GM23338 (cell line): Measurements from ENCODE around the gene TTC28. TPM values are rescaled to one million over a fixed set of nuclear protein-coding genes. Genes with fewer than 3 reads are reported as not detected.

Experiments
- ATAC-seq: fragments of 200-7000 bp; cut with Tn5 transposase; 3 replicates; pipeline ENCODE4 v1.9.1; 2020
- DNase-seq: peaks from one replicate; pipeline ENCODE4 v3.0.0-alpha.2; 2015; ENCODE audit warnings: low spot score
- H2AFZ ChIP-seq: fragments of 200-600 bp; sonication (generic); 2 replicates; pipeline ENCODE4 v1.8.0; 2016; ENCODE audit warnings: antibody characterized with exemption, mild to moderate bottlenecking, moderate library complexity
- H3F3A ChIP-seq: fragments of 200-600 bp; sonication (generic); replicated peaks from 2 replicates; pipeline ENCODE4 v1.8.0; 2017; ENCODE audit warnings: antibody characterized with exemption, mixed run types, low read depth
- H3K27ac ChIP-seq: fragments of 200-600 bp; sonication (generic); 2 replicates; pipeline ENCODE4 v1.6.1; 2016; ENCODE audit warnings: low read depth
- H3K27me3 ChIP-seq: fragments of 200-600 bp; sonication (generic); 2 replicates; pipeline ENCODE4 v1.8.0; 2016; ENCODE audit warnings: mild to moderate bottlenecking, mixed run types, moderate library complexity; ENCODE audit not compliant: insufficient read depth
- H3K36me3 ChIP-seq: fragments of 200-600 bp; sonication (generic); 2 replicates; pipeline ENCODE4 v1.8.0; 2016; ENCODE audit warnings: mild to moderate bottlenecking; ENCODE audit not compliant: insufficient read depth
- H3K4me1 ChIP-seq: fragments of 200-600 bp; sonication (generic); 2 replicates; pipeline ENCODE4 v1.8.0; 2016; ENCODE audit warnings: mild to moderate bottlenecking, moderate library complexity; ENCODE audit not compliant: insufficient read depth
- H3K4me2 ChIP-seq: fragments of 200-600 bp; sonication (generic); 2 replicates; pipeline ENCODE4 v1.7.1; 2017; ENCODE audit warnings: mixed run types
- H3K4me3 ChIP-seq: fragments of 200-600 bp; sonication (generic); 2 replicates; pipeline ENCODE4 v1.6.1; 2016; ENCODE audit warnings: mixed run types
- H3K79me2 ChIP-seq: fragments of 200-600 bp; sonication (generic); replicated peaks from 2 replicates; pipeline ENCODE4 v1.8.0; 2017; ENCODE audit warnings: mild to moderate bottlenecking; ENCODE audit not compliant: insufficient read depth
- H3K9me2 ChIP-seq: fragments of 200-600 bp; sonication (generic); 2 replicates; pipeline ENCODE4 v1.8.0; 2017; ENCODE audit not compliant: insufficient read depth
- H4K20me1 ChIP-seq: fragments of 200-600 bp; sonication (generic); replicated peaks from 2 replicates; pipeline ENCODE4 v1.8.0; 2017; ENCODE audit warnings: mild to moderate bottlenecking; ENCODE audit not compliant: insufficient read depth
- H3K27ac Mint-ChIP-seq: 2 replicates; pipeline ENCODE4 v1.8.0; 2020; ENCODE audit warnings: inconsistent platforms, mild to moderate bottlenecking, moderate library complexity, mixed read lengths
- H3K27me3 Mint-ChIP-seq: 3 replicates; pipeline ENCODE4 v1.8.0; 2022; ENCODE audit warnings: low read depth, mild to moderate bottlenecking, moderate library complexity, mixed read lengths, inconsistent platforms; ENCODE audit not compliant: insufficient read depth, poor library complexity
- H3K36me3 Mint-ChIP-seq: 3 replicates; pipeline ENCODE4 v1.8.0; 2021; ENCODE audit warnings: low read depth, mild to moderate bottlenecking, inconsistent platforms, moderate library complexity, mixed read lengths
- H3K4me1 Mint-ChIP-seq: 3 replicates; pipeline ENCODE4 v1.8.0; 2020; ENCODE audit warnings: mild to moderate bottlenecking, inconsistent platforms, mixed read lengths
- H3K4me3 Mint-ChIP-seq: 3 replicates; pipeline ENCODE4 v1.8.0; 2021; ENCODE audit warnings: moderate library complexity, mild to moderate bottlenecking, inconsistent platforms, mixed read lengths
- H3K9me3 Mint-ChIP-seq: 3 replicates; pipeline ENCODE4 v1.8.0; 2020; ENCODE audit warnings: moderate library complexity, mild to moderate bottlenecking, inconsistent platforms, mixed read lengths
- CREB1 ChIP-seq: fragments of 250-450 bp; sonication (Bioruptor Pico); IDR thresholded peaks from 2 replicates; pipeline ENCODE4 v1.5.0; 2020; ENCODE audit warnings: low read depth, mild to moderate bottlenecking, moderate library complexity
- ETS1 ChIP-seq: IDR thresholded peaks from 2 replicates; pipeline ENCODE4 v1.6.1; 2016; ENCODE audit warnings: antibody characterized with exemption
- EZH2 ChIP-seq: fragments of 200-600 bp; sonication (generic); IDR thresholded peaks from one replicate; pipeline ENCODE4 v1.8.0; 2017; ENCODE audit warnings: antibody characterized with exemption, mild to moderate bottlenecking, low read depth; ENCODE audit not compliant: unreplicated experiment
- EZH2phosphoT487 ChIP-seq: fragments of 200-600 bp; sonication (generic); IDR thresholded peaks from one replicate; pipeline ENCODE4 v1.8.1; 2018; ENCODE audit warnings: antibody characterized with exemption; ENCODE audit not compliant: unreplicated experiment
- JUNB ChIP-seq: IDR thresholded peaks from one replicate; pipeline ENCODE4 v1.6.1; 2016; ENCODE audit warnings: antibody characterized with exemption; ENCODE audit not compliant: unreplicated experiment
- NANOG ChIP-seq: IDR thresholded peaks from 2 replicates; pipeline ENCODE4 v1.6.1; 2016; ENCODE audit warnings: antibody characterized with exemption, borderline replicate concordance
- POLR2AphosphoS5 ChIP-seq: IDR thresholded peaks from 2 replicates; pipeline ENCODE4 v1.6.1; 2016; ENCODE audit warnings: antibody characterized with exemption, low read depth
- REST ChIP-seq: IDR thresholded peaks from one replicate; pipeline ENCODE4 v1.6.1; 2018; ENCODE audit warnings: antibody characterized with exemption; ENCODE audit not compliant: unreplicated experiment
- STAT1 ChIP-seq: IDR thresholded peaks from one replicate; pipeline ENCODE4 v1.6.1; 2016; ENCODE audit warnings: antibody characterized with exemption; ENCODE audit not compliant: unreplicated experiment
- ZNF114 ChIP-seq: fragments of 250-450 bp; sonication (Bioruptor Pico); IDR thresholded peaks from 2 replicates; pipeline ENCODE4 v1.5.0; 2020; ENCODE audit warnings: mild to moderate bottlenecking, moderate library complexity
- ZNF331 ChIP-seq: fragments of 250-450 bp; sonication (Bioruptor Pico); IDR thresholded peaks from 2 replicates; pipeline ENCODE4 v1.5.0; 2020; ENCODE audit warnings: low read depth, mild to moderate bottlenecking, moderate library complexity
- polyA plus RNA-seq: library from polyadenylated mRNA; unstranded; fragments of >200 nt; fragmentation: Nextera tagmentation; extraction: Ambion mirVana; gene quantifications from 2 replicates; pipeline ENCODE4 v1.2.1, GENCODE V29; 2016
- total RNA-seq: library from RNA; depleted of rRNA; stranded (reverse); fragments of >200 nt; shearing (Covaris generic); gene quantifications from 2 replicates; pipeline ENCODE4 v1.2.3, GENCODE V29; 2014
- TF ChIP-seq, protein P1 (sequence below): fragments of 250-450 bp; sonication (Bioruptor Pico); IDR thresholded peaks from 2 replicates; pipeline ENCODE4 v1.5.0; 2020; ENCODE audit warnings: mild to moderate bottlenecking, moderate library complexity
- TF ChIP-seq, protein P2 (sequence below), 2 experiments: fragments of 200-600 bp in 1 of 2; sonication (generic) in 1 of 2; conservative IDR thresholded peaks; 2 replicates each; pipeline versions ENCODE4 v1.5.1 to v1.6.1; 2016 to 2017; ENCODE audit warnings: antibody characterized with exemption in 2 of 2, low read depth in 2 of 2, mild to moderate bottlenecking in 2 of 2, moderate library complexity in 1 of 2

Gene TTC28
- total and polyA plus RNA-seq, 2 experiments from 2014 or later, result 4.5 to 16.1 TPM

GRCh38 chr22:28128827-28129226 is 550.8 kb downstream of the TTC28 start:
- Histone ChIP-seq H3K4me1 (peaks cover 20% of the 10 kb centered on the region), H3K27me3 (no peaks in the 10 kb centered on the region), H3K27ac (no peak overlapping the region; the same call in 1 of the 2 replicates), H4K20me1 (no peaks in the 10 kb centered on the region), H3F3A (no peaks in the 10 kb centered on the region), H3K36me3 (no peaks in the 10 kb centered on the region), H3K4me3 (no peak overlapping the region), H3K79me2 (no peaks in the 10 kb centered on the region), H2AFZ (no peak overlapping the region), H3K4me2 (peak overlapping the region; percentile 10; the same call in 1 of the 2 replicates), H3K9me2 (no peaks in the 10 kb centered on the region)
- DNase-seq (no peak), ATAC-seq (no peak; the same call in 2 of the 3 replicates)
- Mint-ChIP-seq H3K9me3 (peaks cover 13% of the 10 kb centered on the region), H3K27ac (peak overlapping the region; percentile 60; the same call in 1 of the 2 replicates), H3K36me3 (peaks cover 17% of the 10 kb centered on the region), H3K27me3 (no peaks in the 10 kb centered on the region), H3K4me1 (peaks cover 26% of the 10 kb centered on the region), H3K4me3 (no peak overlapping the region)
- TF ChIP-seq POLR2AphosphoS5, result no peak
- no peak for TF ChIP-seq ZNF331 (CRISPR knock-in tag)
- TF ChIP-seq JUNB, result no peak
- TF ChIP-seq ZNF114, result no peak
- TF ChIP-seq ETS1, result no peak
- no peak for TF ChIP-seq STAT1
- TF ChIP-seq, protein P1, sequence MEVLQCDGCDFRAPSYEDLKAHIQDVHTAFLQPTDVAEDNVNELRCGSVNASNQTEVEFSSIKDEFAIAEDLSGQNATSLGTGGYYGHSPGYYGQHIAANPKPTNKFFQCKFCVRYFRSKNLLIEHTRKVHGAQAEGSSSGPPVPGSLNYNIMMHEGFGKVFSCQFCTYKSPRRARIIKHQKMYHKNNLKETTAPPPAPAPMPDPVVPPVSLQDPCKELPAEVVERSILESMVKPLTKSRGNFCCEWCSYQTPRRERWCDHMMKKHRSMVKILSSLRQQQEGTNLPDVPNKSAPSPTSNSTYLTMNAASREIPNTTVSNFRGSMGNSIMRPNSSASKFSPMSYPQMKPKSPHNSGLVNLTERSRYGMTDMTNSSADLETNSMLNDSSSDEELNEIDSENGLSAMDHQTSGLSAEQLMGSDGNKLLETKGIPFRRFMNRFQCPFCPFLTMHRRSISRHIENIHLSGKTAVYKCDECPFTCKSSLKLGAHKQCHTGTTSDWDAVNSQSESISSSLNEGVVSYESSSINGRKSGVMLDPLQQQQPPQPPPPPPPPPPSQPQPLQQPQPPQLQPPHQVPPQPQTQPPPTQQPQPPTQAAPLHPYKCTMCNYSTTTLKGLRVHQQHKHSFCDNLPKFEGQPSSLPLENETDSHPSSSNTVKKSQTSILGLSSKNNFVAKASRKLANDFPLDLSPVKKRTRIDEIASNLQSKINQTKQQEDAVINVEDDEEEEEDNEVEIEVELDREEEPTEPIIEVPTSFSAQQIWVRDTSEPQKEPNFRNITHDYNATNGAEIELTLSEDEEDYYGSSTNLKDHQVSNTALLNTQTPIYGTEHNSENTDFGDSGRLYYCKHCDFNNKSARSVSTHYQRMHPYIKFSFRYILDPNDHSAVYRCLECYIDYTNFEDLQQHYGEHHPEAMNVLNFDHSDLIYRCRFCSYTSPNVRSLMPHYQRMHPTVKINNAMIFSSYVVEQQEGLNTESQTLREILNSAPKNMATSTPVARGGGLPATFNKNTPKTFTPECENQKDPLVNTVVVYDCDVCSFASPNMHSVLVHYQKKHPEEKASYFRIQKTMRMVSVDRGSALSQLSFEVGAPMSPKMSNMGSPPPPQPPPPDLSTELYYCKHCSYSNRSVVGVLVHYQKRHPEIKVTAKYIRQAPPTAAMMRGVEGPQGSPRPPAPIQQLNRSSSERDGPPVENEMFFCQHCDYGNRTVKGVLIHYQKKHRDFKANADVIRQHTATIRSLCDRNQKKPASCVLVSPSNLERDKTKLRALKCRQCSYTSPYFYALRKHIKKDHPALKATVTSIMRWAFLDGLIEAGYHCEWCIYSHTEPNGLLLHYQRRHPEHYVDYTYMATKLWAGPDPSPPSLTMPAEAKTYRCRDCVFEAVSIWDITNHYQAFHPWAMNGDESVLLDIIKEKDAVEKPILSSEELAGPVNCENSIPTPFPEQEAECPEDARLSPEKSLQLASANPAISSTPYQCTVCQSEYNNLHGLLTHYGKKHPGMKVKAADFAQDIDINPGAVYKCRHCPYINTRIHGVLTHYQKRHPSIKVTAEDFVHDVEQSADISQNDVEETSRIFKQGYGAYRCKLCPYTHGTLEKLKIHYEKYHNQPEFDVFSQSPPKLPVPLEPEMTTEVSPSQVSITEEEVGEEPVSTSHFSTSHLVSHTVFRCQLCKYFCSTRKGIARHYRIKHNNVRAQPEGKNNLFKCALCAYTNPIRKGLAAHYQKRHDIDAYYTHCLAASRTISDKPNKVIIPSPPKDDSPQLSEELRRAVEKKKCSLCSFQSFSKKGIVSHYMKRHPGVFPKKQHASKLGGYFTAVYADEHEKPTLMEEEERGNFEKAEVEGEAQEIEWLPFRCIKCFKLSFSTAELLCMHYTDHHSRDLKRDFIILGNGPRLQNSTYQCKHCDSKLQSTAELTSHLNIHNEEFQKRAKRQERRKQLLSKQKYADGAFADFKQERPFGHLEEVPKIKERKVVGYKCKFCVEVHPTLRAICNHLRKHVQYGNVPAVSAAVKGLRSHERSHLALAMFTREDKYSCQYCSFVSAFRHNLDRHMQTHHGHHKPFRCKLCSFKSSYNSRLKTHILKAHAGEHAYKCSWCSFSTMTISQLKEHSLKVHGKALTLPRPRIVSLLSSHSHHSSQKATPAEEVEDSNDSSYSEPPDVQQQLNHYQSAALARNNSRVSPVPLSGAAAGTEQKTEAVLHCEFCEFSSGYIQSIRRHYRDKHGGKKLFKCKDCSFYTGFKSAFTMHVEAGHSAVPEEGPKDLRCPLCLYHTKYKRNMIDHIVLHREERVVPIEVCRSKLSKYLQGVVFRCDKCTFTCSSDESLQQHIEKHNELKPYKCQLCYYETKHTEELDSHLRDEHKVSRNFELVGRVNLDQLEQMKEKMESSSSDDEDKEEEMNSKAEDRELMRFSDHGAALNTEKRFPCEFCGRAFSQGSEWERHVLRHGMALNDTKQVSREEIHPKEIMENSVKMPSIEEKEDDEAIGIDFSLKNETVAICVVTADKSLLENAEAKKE (CRISPR knock-in tag), result no peak
- TF ChIP-seq, protein P2, sequence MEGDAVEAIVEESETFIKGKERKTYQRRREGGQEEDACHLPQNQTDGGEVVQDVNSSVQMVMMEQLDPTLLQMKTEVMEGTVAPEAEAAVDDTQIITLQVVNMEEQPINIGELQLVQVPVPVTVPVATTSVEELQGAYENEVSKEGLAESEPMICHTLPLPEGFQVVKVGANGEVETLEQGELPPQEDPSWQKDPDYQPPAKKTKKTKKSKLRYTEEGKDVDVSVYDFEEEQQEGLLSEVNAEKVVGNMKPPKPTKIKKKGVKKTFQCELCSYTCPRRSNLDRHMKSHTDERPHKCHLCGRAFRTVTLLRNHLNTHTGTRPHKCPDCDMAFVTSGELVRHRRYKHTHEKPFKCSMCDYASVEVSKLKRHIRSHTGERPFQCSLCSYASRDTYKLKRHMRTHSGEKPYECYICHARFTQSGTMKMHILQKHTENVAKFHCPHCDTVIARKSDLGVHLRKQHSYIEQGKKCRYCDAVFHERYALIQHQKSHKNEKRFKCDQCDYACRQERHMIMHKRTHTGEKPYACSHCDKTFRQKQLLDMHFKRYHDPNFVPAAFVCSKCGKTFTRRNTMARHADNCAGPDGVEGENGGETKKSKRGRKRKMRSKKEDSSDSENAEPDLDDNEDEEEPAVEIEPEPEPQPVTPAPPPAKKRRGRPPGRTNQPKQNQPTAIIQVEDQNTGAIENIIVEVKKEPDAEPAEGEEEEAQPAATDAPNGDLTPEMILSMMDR (conservative IDR thresholded peaks at IDR 0.05; ENCODE audit: low read depth in 2 of 2), result no peak
- TF ChIP-seq NANOG, result no peak
- no peak for TF ChIP-seq EZH2
- no peak for TF ChIP-seq CREB1 (CRISPR knock-in tag)
- TF ChIP-seq EZH2phosphoT487, result no peak
- TF ChIP-seq REST, result no peak
